HT-29 (cell line): ENCODE measurements around the gene CHDH. TPM values are rescaled to one million over a fixed set of nuclear protein-coding genes. Genes with fewer than 3 reads are reported as not detected.

Experiments
- DNase-seq: peaks from one replicate; pipeline ENCODE4 v3.0.0-alpha.2; 2015; ENCODE audit warnings: low spot score
- total RNA-seq: library from RNA; depleted of rRNA; stranded (reverse); fragments of >200 nt; shearing (Covaris generic); gene quantifications from 2 replicates; pipeline ENCODE4 v1.2.3, GENCODE V29; 2014

CHDH gene
- total RNA-seq, 1 experiment from 2014 or later: 27.6 TPM

DNA sequence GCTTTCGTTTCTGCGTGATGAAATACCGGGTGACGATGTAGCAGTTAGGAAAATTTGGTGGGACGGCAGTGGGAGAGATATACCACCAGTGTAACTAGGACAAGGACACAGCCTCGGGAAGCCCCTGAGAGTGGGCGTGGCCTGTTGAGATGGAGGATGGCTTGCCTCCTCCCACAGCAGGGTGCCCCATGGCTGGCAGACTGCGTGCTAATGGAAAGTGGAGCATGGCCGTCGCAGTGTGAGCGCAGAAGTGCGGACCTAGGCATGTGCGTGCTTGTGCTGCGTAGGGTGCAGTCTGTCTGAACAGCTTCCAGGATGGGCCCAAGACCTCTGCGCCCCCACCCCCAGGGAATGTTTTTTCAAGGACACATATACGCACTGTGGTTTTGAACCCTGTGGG, 56.8 kb downstream of the CHDH start:
- DNase-seq: no peak

DNA sequence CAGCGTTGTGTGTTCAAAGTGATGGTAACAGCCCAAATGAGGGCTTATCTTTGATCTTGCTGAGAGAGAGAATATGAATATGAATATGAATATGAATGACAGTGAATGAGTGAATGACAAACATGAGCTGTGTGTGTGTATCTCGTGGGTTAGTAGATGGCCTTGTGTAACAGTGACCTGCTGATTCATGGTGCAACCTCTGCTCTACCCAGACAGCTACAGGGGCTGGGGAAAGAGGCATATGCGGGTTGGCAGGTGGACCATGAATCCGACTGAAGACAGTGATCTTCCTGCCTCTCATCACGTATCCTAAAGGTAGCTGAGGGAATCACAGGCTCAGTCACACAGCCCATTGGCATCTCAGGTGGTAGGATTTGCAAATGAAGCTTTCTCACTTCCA, 58.2 kb downstream of the CHDH start:
- no peak for DNase-seq

DNA sequence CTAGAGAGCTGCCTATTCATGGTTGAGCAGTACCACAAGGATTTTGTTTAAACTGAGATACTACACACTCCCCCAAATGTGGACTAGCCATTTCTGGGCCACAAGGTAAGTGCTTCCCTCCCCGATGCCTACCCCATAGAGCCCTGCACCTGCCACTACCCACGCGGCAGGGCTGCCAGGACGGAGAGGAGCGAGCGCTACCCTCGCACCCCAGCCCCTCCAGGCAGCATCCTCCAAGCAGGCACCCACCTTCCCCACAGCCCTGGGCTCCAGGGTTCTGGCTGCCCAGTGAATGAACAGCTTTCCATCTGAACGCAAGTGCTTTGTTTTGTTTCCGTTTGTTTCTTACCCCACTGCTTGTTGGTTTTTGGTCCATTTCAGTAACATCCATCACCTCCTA, 59.2 kb downstream of the CHDH start:
- DNase-seq: no peak

DNA sequence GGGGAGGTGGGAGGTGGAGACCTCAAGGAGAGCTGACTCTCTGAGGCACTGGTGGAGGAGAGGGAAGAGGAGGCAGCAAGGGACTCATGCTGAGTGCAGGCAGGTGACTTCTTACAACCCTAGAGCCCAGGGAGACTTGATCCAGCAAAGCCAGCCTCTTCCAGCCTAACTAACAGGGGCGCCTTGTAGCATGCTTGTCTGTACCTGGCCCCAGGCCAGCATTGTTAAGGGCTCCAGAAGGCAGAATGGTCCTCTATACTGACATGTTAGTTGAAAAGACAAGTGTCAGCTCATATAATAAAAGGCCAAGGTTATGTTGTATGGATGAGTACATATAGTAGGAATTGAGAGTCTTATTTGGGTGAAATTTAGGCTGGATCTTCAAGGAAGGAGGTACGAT, 65.4 kb downstream of the CHDH start:
- DNase-seq: no peak

DNA sequence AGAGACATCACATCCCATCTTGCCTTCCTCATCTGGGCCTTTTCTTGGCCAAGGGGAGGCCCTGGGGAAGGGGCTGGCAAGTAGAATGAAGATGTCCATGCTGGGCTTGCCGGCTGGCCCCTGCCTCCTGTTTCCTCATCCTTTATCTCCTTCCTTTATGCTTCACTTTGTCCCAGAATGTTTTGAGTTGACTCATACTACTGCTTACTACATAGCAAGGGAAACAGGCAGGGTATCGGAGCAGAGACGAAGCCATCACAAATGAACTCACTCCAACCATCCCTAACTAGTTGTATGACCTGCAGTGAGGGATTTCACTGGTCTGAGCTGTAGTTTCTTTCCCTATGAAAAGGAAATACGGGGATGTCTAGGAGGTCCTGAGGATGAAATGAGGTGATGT, 66.0 kb downstream of the CHDH start:
- no peak for DNase-seq

DNA sequence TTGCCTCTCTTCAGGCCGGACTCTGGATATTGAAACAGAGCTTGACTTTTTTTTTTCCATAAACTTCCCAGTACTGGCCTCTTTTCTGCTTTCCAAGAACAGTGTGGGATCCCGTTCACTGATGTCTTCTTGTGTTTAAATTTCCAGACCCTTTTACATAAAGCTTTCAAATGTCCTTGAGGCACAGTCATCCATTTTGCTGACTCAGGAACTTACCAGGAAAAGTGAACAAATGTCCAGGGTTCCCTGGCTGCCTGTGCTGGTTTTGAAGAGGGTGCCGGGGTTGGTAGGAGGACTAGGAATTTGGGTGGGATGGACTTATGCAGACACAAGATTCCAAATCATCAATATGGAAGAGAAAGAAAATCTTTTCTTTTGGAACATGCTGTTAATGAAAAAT, 68.1 kb downstream of the CHDH start:
- DNase-seq: no peak

DNA sequence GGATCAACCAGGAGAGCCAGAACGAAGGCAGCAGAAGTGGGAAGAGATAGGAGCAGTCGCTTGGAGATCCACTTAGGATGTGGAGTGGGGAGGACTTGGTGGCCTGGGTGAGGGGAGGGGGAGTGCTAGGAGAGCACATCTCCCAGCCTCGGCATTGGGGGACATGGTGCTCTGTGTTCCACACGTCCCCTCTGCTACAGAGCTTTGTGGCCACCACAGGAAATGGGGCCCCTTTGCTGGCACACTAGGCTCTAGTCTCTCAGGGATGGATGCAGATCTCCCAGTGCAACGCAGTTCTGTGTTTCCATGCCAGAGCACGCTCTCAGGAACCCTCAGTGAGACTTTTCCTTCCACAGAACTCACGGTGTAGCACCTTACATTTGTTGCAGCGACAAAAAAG, 68.8 kb downstream of the CHDH start:
- DNase-seq: no peak

DNA sequence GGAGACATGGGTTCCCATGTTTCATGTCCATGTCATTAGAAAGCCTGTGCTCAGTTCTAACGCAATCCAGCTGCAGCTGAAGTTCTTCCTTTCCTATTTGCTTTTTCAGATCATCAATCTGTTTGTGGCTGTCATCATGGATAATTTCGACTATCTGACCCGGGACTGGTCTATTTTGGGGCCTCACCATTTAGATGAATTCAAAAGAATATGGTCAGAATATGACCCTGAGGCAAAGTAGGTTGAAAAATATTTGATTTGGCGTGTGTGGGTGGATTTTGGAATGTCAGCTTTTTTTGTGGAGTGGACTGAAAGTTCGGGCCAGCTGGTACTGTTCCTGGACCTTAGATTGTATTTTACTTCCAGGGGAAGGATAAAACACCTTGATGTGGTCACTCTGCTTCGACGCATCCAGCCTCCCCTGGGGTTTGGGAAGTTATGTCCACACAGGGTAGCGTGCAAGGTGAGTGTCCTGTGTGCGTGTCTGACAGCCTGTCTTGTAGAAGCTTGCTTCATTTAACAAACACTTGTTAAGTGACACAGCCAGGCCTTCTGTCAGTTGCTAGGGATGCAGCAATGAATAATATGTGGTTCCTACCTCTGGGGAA, 69.6 kb downstream of the CHDH start:
- no peak for DNase-seq

DNA sequence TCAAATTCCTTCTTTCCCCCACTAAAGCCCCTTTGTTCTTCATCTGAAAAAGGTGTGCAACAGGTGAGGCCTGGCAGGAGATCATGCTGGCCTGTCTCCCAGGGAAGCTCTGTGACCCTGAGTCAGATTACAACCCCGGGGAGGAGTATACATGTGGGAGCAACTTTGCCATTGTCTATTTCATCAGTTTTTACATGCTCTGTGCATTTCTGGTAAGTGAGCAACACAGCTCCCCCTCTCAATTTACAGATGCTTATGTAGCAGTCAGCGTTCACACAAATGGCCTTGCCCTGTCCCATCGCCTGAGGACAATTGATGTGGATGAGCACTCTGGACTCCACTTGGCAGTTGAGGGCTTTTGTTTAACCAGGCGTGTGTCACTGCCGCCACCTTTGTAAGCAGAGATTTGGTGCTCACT, 70.4 kb downstream of the CHDH start:
- DNase-seq: no peak

DNA sequence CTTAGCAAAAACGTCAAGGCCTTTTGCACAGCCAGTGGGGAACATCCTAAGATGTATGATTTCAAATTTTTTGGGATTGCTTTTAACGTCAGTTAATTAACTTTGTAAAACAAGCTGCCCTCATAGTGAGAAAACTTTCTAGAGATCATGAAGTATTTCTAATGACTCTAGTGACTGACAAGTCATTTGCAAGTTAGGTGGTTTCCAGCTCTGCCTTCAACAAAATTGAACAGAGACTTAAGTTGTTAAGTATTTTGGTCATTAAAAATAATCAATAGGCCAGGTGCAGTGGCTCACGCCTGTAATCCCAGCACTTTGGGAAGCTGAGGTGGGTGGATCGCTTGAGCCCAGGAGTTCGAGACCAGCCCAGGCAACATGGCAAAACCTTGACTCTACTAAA, 71.2 kb downstream of the CHDH start:
- no peak for DNase-seq

DNA sequence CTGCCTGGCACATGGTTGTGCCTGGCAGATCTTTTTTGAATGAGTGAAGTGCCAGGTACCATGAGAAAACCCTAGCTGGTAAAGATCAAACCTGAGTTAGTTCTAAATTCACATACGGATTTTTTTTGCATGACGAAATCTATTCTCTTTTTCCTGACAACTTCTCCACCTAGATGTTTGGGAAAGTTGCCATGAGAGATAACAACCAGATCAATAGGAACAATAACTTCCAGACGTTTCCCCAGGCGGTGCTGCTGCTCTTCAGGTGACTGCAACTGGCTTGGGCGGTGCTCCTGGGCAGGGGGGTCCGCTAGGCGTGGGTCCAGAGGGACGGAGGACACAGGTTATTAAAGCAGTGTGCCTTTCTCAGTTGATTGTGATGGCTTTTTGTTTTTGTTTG, 71.8 kb downstream of the CHDH start:
- no peak for DNase-seq

DNA sequence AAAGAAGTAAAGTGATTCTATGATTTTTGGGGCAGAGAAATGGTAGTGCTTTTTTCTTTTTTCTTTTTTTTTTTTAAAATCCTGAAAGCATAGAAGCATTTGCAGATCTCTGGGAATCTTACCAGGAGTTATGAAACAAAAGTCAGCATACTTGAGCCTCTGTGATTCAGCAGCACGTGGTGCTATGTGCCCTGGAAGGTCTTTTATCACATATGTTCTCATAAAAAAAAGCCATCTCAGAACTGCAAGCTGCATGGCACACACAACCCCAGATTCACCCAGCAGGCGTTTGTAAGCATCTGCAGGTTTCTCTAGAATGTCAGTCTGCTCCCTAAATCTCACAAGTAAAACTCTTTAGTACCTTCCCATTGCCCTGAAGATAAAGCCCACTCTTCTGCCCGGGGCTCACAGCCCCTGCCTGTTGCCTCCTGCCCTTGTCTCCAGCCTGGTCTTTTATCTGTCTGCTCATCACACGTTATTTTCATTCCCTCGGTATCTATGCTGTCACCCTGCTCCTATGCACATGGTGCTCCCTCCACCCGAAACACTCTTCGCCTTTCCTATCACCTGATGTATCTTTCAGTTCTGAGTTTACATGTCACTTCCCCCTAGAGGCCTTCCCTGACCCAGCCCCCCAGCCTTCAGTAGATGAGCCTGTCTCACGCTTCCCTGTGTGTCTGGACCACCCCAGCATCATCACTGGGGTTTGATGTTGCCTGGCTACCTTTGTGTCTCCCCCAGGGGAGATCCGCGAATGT, 72.4 kb downstream of the CHDH start:
- no peak for DNase-seq

DNA sequence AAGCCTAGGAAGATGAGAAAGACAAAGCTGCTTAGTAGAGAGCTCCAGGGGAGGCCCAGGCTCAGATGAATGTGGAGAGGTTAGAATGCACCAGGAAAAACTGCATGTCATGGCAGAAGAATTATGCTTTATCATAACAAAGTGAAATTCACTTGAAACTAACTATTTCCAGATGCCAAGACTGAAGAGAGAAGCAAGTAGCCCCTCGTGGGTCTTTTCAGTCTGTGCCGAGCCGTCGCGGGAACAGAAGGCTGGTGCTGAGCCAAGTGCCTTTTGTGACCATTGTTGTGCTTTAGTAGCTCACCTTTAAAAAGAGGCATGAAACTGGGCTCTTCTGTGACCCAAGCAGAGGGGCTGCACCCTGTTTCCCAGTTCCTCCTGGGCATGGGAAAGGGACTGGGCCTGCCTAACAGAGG, 73.2 kb downstream of the CHDH start:
- no peak for DNase-seq

DNA sequence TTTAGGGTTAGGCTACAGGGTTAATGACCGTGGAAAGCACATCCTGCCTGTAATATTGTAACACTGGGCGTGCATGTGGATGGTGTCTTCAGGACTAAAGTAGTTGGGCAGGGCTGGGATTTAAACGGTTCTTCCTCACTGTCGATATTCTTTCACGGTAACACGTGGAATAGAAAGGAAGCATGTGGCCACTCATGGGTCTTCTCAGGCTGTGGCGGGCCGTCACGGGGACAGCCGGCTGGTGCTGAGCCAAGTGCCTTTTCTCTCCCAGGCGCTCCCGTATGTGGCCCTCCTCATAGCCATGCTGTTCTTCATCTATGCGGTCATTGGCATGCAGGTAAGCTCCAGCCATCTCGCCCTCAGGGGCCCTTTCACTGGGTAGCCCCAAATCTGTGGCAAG, 73.7 kb downstream of the CHDH start:
- DNase-seq: no peak

DNA sequence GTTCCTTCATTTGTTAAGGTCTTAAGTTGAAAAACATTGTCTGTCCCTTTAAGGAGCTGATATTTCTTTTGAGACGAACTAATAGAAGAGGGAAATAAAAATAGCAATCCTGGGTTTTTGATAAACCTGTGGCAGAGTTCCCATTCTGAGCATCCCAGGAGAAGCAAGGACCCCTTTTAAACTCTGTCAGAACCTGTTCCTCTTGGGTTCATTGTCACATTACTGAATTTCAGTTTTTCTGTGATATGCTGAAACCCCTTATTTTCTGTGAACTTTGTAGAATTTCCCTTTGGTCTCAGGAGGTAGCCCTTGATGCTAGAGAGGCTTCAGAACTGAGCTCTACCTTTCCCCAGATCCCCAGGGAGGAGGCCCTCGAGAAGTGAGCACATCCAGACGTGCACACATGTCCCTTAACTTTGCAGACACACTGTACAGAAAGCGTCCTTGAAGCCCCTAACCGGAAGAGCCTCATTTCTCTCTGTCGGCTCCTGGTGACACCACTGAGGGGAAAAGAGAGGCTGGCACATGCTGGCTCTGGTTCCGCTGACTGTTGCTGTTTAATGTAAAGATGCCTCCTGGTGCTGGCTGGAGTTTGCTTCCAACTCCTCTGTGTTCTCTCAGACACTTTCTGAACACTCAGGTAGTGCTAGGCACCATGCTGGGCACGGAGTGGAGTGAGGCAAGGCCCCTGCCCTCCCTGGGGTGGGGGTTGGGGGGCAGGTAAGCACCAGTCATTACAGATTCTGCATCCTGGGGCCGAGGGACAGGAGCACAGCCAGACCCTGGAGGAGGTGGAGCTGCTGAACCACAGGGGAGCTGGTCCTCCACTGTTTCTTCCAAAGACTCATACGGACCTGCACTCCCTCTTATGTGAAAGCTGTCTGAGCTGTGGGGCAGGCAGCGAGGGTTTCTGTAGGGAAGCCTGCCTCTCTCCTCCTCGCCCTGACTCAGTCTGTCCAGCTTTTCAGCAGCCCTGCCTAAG, 77.5 kb downstream of the CHDH start:
- DNase-seq: no peak

DNA sequence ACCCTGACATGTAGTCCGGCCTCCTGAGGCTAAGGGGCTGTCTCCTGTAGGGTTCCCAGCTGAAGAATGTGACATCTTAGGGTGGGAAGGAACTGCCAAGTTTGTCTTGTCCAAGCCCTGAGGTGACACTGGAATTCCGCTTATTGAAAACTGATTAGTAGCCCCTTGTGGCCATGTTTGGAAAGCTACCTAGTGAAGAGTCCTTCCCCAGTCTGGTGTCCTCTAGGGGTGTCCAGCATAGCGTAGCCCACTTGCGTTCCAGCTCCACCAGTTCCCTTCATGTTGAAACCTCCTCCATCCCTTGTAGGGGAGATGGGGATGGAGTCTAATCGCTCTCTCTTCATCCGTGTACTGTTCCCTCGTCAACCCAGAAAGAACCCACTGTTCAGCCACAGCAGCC, 79.5 kb downstream of the CHDH start:
- no peak for DNase-seq

DNA sequence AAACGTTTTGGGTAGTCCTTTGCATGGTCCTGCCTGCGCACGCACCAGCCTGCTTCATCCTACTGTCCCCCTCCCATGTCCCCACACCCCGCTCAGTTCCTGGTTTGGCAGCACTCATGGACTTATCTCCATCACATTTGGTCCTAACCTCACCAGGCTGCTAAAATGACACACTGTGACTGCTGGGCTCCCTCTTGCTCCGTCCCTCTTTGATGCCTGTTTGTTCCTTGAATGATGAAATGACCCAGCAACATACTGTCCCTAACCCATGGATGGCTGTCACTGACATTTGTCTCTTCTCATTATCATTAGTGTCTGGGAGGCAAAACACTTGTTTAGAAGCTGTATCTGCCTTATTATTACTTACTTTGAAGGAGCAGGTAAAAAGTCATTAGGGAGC, 80.5 kb downstream of the CHDH start:
- DNase-seq: no peak

DNA sequence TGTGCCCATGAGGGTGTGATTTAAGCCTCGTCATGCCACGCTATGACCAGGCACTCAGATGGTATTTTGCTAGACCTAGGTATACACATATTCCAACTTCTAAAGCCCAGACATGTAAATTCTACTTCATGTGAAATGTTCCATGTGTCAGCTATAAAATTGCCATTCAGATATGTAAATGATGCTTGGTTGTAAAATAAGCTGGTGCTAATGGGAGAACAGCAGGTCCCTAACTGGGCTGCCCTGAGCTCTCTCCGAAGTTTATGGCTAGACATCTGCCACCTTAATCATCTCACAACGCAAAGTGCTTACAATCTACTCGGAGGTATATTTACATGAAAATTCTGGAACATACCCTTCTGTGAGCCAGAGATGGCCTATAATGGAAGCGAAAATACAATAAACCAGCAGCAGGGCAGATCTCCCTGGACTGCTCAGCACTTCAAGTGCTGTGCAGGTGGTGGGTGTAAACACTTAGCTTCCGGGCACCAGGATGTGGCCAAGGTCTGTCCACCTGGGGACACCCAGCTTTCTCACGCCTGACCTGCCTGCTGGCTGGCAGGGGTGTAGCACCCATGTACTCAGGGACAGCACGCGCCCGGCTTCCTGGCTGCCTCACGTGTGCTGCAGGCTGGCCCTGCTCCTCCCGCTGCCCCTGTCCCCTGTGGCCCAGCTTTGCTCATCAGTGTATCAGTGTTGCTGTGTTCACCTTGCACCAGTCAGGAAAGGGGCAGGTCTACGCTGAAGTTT, 82.0 kb downstream of the CHDH start:
- DNase-seq: no peak

DNA sequence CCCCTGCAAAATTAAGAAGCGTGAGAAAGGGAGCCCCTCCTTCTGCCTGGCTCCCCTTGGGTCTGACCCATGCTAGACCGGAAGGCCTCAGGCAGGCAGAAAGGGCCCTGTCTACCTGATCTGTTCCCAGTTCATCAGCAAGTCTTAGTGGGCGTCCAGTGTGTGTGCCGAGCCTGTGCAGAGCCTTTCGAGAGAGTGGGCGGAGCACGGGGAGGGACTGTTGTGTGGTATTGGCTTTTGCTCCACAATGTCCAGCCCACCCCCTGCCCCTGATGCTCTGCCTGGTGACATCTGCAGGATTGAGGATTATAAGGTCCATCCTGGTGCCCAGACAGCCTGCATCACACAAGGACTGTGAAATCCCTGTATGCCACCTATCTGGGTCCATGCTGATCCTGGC, 82.9 kb downstream of the CHDH start:
- DNase-seq: no peak
